H9 (cell line): ENCODE results near the gene MTCL1. TPM values are rescaled to one million over a fixed set of nuclear protein-coding genes. Genes with fewer than 3 reads are reported as not detected.
A peak's percentile ranks its signal among the peaks of the same experiment; 100 is the strongest.

Source experiments
- DNase-seq: peaks from one replicate; pipeline ENCODE4 v3.0.0-alpha.2; 2017
- H2AFZ ChIP-seq: one replicate; pipeline ENCODE4 v1.6.1; 2013; ENCODE audit warnings: mild to moderate bottlenecking, low read length, control low read depth, moderate library complexity
- H2AK5ac ChIP-seq: 2 replicates; pipeline ENCODE4 v1.6.1; 2013; ENCODE audit warnings: low read length, control low read depth, mixed read lengths; ENCODE audit not compliant: insufficient read length
- H2BK120ac ChIP-seq: one replicate; pipeline ENCODE4 v1.6.1; 2013; ENCODE audit warnings: low read depth, mild to moderate bottlenecking, low read length, control low read depth, inconsistent platforms; ENCODE audit not compliant: poor library complexity, severe bottlenecking
- H2BK12ac ChIP-seq: 2 replicates; pipeline ENCODE4 v1.6.1; 2013; ENCODE audit warnings: low read length, control low read depth, mixed read lengths, low read depth; ENCODE audit not compliant: insufficient read length
- H2BK15ac ChIP-seq: 2 replicates; pipeline ENCODE4 v1.6.1; 2013; ENCODE audit warnings: low read depth, low read length, control low read depth
- H2BK20ac ChIP-seq: one replicate; pipeline ENCODE4 v1.6.1; 2013; ENCODE audit warnings: low read depth, mild to moderate bottlenecking, low read length, control low read depth, inconsistent platforms; ENCODE audit not compliant: poor library complexity, severe bottlenecking
- H2BK5ac ChIP-seq: 2 replicates; pipeline ENCODE4 v1.6.1; 2013; ENCODE audit warnings: low read length, control low read depth, mixed read lengths; ENCODE audit not compliant: insufficient read length
- H3K14ac ChIP-seq: 2 replicates; pipeline ENCODE4 v1.6.1; 2013; ENCODE audit warnings: low read length, control low read depth; ENCODE audit not compliant: insufficient read depth
- H3K18ac ChIP-seq: 2 replicates; pipeline ENCODE4 v1.6.1; 2013; ENCODE audit warnings: low read depth, mild to moderate bottlenecking, mixed read lengths, low read length, control low read depth; ENCODE audit not compliant: insufficient read length
- H3K23ac ChIP-seq: 2 replicates; pipeline ENCODE4 v1.6.1; 2013; ENCODE audit warnings: low read length, control low read depth, mixed read lengths, low read depth; ENCODE audit not compliant: insufficient read length
- H3K23me2 ChIP-seq: 2 replicates; pipeline ENCODE4 v1.6.1; 2013; ENCODE audit warnings: low read depth, mild to moderate bottlenecking, mixed read lengths, low read length, control low read depth; ENCODE audit not compliant: insufficient read length, poor library complexity, severe bottlenecking
- H3K27ac ChIP-seq: 2 replicates; pipeline ENCODE4 v1.5.1; 2013; ENCODE audit warnings: low read length, control low read depth, mixed read lengths, low read depth; ENCODE audit not compliant: insufficient read length
- H3K27me3 ChIP-seq: 2 replicates; pipeline ENCODE4 v1.6.1; 2013; ENCODE audit warnings: low read length, control low read depth, inconsistent platforms; ENCODE audit not compliant: insufficient read depth
- H3K4ac ChIP-seq: 2 replicates; pipeline ENCODE4 v1.6.1; 2013; ENCODE audit warnings: low read depth, mild to moderate bottlenecking, control low read depth, inconsistent platforms, low read length, moderate library complexity
- H3K4me1 ChIP-seq: 2 replicates; pipeline ENCODE4 v1.6.1; 2013; ENCODE audit warnings: low read length, control low read depth, inconsistent platforms; ENCODE audit not compliant: insufficient read depth
- H3K4me2 ChIP-seq: 2 replicates; pipeline ENCODE4 v1.6.1; 2013; ENCODE audit warnings: low read length, control low read depth, mixed read lengths; ENCODE audit not compliant: insufficient read length, insufficient read depth
- H3K56ac ChIP-seq: 2 replicates; pipeline ENCODE4 v1.6.1; 2013; ENCODE audit warnings: low read depth, mild to moderate bottlenecking, mixed read lengths, low read length, control low read depth; ENCODE audit not compliant: insufficient read length
- H3K79me1 ChIP-seq: 2 replicates; pipeline ENCODE4 v1.6.1; 2013; ENCODE audit warnings: low read depth, mild to moderate bottlenecking, moderate library complexity, low read length, control low read depth, inconsistent platforms; ENCODE audit not compliant: insufficient read depth, poor library complexity, severe bottlenecking
- H3K79me2 ChIP-seq: 2 replicates; pipeline ENCODE4 v1.6.1; 2013; ENCODE audit warnings: low read length, control low read depth, inconsistent platforms; ENCODE audit not compliant: insufficient read depth
- H3K9ac ChIP-seq: 2 replicates; pipeline ENCODE4 v1.6.1; 2013; ENCODE audit warnings: low read length, control low read depth, mixed read lengths; ENCODE audit not compliant: insufficient read length; ENCODE audit errors: extremely low read depth
- H3K9me3 ChIP-seq: one replicate; pipeline ENCODE4 v1.6.1; 2013; ENCODE audit warnings: low read depth, low read length, inconsistent platforms; ENCODE audit not compliant: control insufficient read depth
- H3T11ph ChIP-seq: one replicate; pipeline ENCODE4 v1.6.1; 2013; ENCODE audit warnings: mild to moderate bottlenecking, low read length, control low read depth, inconsistent platforms
- H4K20me1 ChIP-seq: one replicate; pipeline ENCODE4 v1.6.1; 2013; ENCODE audit not compliant: control insufficient read depth, insufficient read length, insufficient read depth
- H4K5ac ChIP-seq: 2 replicates; pipeline ENCODE4 v1.6.1; 2013; ENCODE audit warnings: low read depth, mild to moderate bottlenecking, mixed read lengths, low read length, control low read depth; ENCODE audit not compliant: insufficient read length
- H4K8ac ChIP-seq: replicated peaks from 2 replicates; pipeline ENCODE4 v1.6.1; 2013; ENCODE audit warnings: low read length, control low read depth, mixed read lengths, low read depth; ENCODE audit not compliant: insufficient read length
- H4K91ac ChIP-seq: 2 replicates; pipeline ENCODE4 v1.6.1; 2013; ENCODE audit warnings: low read depth, mild to moderate bottlenecking, moderate library complexity, mixed read lengths, low read length, control low read depth; ENCODE audit not compliant: insufficient read length
- H3K27ac Mint-ChIP-seq, 3 experiments: 2 replicates in 2 of 3; 3 replicates in 1 of 3; pipeline ENCODE4 v1.8.0; 2020 to 2021; ENCODE audit warnings: mixed read lengths in 3 of 3, mild to moderate bottlenecking in 1 of 3, moderate library complexity in 1 of 3
- H3K27me3 Mint-ChIP-seq: 2 replicates; pipeline ENCODE4 v1.8.0; 2021; ENCODE audit warnings: low read depth, mild to moderate bottlenecking, moderate library complexity, mixed read lengths
- H3K36me3 Mint-ChIP-seq, 3 experiments: 2 replicates in 2 of 3; 3 replicates in 1 of 3; pipeline ENCODE4 v1.8.0; 2020 to 2021; ENCODE audit warnings: low read depth in 3 of 3, mixed read lengths in 3 of 3; ENCODE audit not compliant: insufficient read depth in 1 of 3
- H3K4me1 Mint-ChIP-seq, 2 experiments: 2 replicates each; pipeline ENCODE4 v1.8.0; 2020; ENCODE audit warnings: mixed read lengths in 2 of 2
- H3K4me3 Mint-ChIP-seq, 2 experiments: 2 replicates in 1 of 2; 3 replicates in 1 of 2; pipeline ENCODE4 v1.8.0; 2020 to 2021; ENCODE audit warnings: mild to moderate bottlenecking in 2 of 2, mixed read lengths in 2 of 2, moderate library complexity in 1 of 2
- H3K9me3 Mint-ChIP-seq, 2 experiments: 2 replicates in 1 of 2; 3 replicates in 1 of 2; pipeline ENCODE4 v1.8.0; 2020; ENCODE audit warnings: mild to moderate bottlenecking in 2 of 2, mixed read lengths in 2 of 2, moderate library complexity in 1 of 2
- CTCF ChIP-seq: fragments of 200-600 bp; sonication (generic); conservative IDR thresholded peaks from 3 replicates; pipeline ENCODE4 v1.8.0; 2021; ENCODE audit warnings: antibody characterized with exemption, mild to moderate bottlenecking
- WGBS: extraction: QIAGEN DNeasy Blood & Tissue Kit; methylation state at CpG from one replicate; pipeline ENCODE4 v1.1.7; 2013; ENCODE audit warnings: missing lambda C conversion rate, low lambda C conversion rate, mixed read lengths; ENCODE audit not compliant: insufficient read length; ENCODE audit errors: extremely low coverage; 5-methylcytosine and 5-hydroxymethylcytosine counted together
- total RNA-seq: library from RNA; stranded (reverse); gene quantifications from 2 replicates; pipeline ENCODE4 v1.2.1, GENCODE V29; 2021

The MTCL1 gene
- total RNA-seq, 1 experiment from 2014 or later, result 50.7 TPM

GRCh38 chr18:8778824-8779223 is 73.5 kb downstream of the MTCL1 start:
- Histone ChIP-seq H3K4ac (no peak overlapping the region), H2BK20ac (no peak overlapping the region), H2AK5ac (no peak overlapping the region), H3K4me1 (no peaks in the 10 kb centered on the region), H3K23me2 (no peaks in the 10 kb centered on the region), H3K79me1 (no peaks in the 10 kb centered on the region), H4K5ac (no peak overlapping the region), H2BK120ac (no peak overlapping the region), H3K79me2 (no peaks in the 10 kb centered on the region), H3K56ac (no peak overlapping the region), H2AFZ (no peak overlapping the region), H3T11ph (no peak overlapping the region), H2BK15ac (no peak overlapping the region), H3K27me3 (no peaks in the 10 kb centered on the region), H3K18ac (no peak overlapping the region), H2BK12ac (no peak overlapping the region), H4K8ac (no peak overlapping the region), H3K4me2 (no peak overlapping the region), H3K14ac (no peak overlapping the region), H2BK5ac (no peak overlapping the region), H3K23ac (no peak overlapping the region), H3K9ac (no peak overlapping the region), H3K9me3 (no peaks in the 10 kb centered on the region), H4K20me1 (no peaks in the 10 kb centered on the region), H4K91ac (no peak overlapping the region), H3K27ac (no peak overlapping the region)
- H3K4me3 Mint-ChIP-seq, result no peak overlapping the region; a peak in 1 of 5 replicates
- peaks cover 2 to 28% (median 20%) of the 10 kb centered on the region in 3 experiments; a peak in 6 of 7 replicates for H3K36me3 Mint-ChIP-seq
- peaks cover 41 to 62% of the 10 kb centered on the region in 2 experiments for H3K4me1 Mint-ChIP-seq
- no peaks in the 10 kb centered on the region for H3K9me3 Mint-ChIP-seq
- H3K27ac Mint-ChIP-seq, result peak overlapping the region in 2 of 3 experiments; percentile 57 to 98; a peak in 3 of 7 replicates
- WGBS, result no CpG with 5 or more reads among the region's 16 CpGs
- H3K27me3 Mint-ChIP-seq, result no peaks in the 10 kb centered on the region
- no peak for DNase-seq
- no peak for TF ChIP-seq CTCF
